ENCODE data around the gene ZNF438. TPM values are rescaled to one million over a fixed set of nuclear protein-coding genes. Genes with fewer than 3 reads are reported as not detected.

ZNF438 gene
- total RNA-seq, 1 experiment from 2014 or later: 0.83 TPM

DNA sequence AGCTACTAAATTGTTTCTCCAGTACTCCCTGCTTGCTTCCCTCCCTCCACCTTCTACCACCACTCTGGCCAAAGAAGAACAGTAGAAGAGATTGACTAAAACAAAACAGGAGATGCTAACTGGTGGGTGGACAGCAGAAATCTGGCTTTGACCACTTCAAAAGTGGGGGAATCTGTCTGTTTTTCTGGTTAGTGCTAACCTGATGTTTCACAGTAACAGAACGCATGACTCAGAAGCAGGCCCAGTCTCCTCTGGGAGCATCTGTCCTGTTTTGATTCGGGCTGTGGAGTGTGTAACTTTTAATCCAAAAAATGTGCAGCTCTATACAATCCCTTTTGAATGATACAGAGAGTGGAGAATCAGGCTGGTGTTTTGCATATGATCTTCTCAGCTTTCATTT is 32.7 kb upstream of the ZNF438 start:
- Mint-ChIP-seq H3K27me3 (ENCODE audit: low read depth) (peaks cover 3% of the 10 kb centered on the region; the same call in 1 of the 2 replicates), H3K36me3 (ENCODE audit: insufficient read depth in 1 of 3, low read depth in 3 of 3) (no peaks in the 10 kb centered on the region), H3K27ac (0 out of 7 replicates have a peak overlapping the region, but pooled peaks of 1 of the 3 experiments have one; percentile 60), H3K4me1 (peaks cover 4 to 5% of the 10 kb centered on the region in 2 experiments), H3K4me3 (no peak overlapping the region), H3K9me3 (peaks cover 0 to 2% of the 10 kb centered on the region in 2 experiments; a peak in 1 of 5 replicates)
- Histone ChIP-seq H3K56ac (ENCODE audit: insufficient read length, low read depth, low read length) (no peak overlapping the region), H3K27ac (ENCODE audit: insufficient read length, low read depth, low read length) (no peak overlapping the region), H3K23me2 (ENCODE audit: insufficient read length, low read depth, low read length, poor library complexity, severe bottlenecking) (no peaks in the 10 kb centered on the region), H4K5ac (ENCODE audit: insufficient read length, low read depth, low read length) (no peak overlapping the region), H3K79me1 (ENCODE audit: insufficient read depth, low read depth, low read length, poor library complexity, severe bottlenecking) (no peaks in the 10 kb centered on the region), H4K91ac (ENCODE audit: insufficient read length, low read depth, low read length) (no peak overlapping the region), H2BK15ac (ENCODE audit: low read depth, low read length) (no peak overlapping the region), H3K4ac (ENCODE audit: low read depth, low read length) (no peak overlapping the region), H3K4me2 (ENCODE audit: insufficient read depth, insufficient read length, low read length) (no peak overlapping the region), H3K4me1 (ENCODE audit: insufficient read depth, low read length) (no peaks in the 10 kb centered on the region), H2BK12ac (ENCODE audit: insufficient read length, low read depth, low read length) (no peak overlapping the region), H4K20me1 (ENCODE audit: control insufficient read depth, insufficient read depth, insufficient read length) (no peaks in the 10 kb centered on the region), H2BK120ac (ENCODE audit: low read depth, low read length, poor library complexity, severe bottlenecking) (no peak overlapping the region), H2BK20ac (ENCODE audit: low read depth, low read length, poor library complexity, severe bottlenecking) (no peak overlapping the region), H2AFZ (ENCODE audit: low read length) (no peak overlapping the region), H3T11ph (ENCODE audit: low read length) (no peak overlapping the region), H2BK5ac (ENCODE audit: insufficient read length, low read length) (no peak overlapping the region), H3K27me3 (ENCODE audit: insufficient read depth, low read length) (no peaks in the 10 kb centered on the region), H3K23ac (ENCODE audit: insufficient read length, low read depth, low read length) (no peak overlapping the region), H3K79me2 (ENCODE audit: insufficient read depth, low read length) (no peaks in the 10 kb centered on the region), H3K9me3 (ENCODE audit: control insufficient read depth, low read depth, low read length) (no peaks in the 10 kb centered on the region), H2AK5ac (ENCODE audit: insufficient read length, low read length) (no peak overlapping the region), H3K9ac (ENCODE audit: extremely low read depth, insufficient read length, low read length) (no peak overlapping the region), H4K8ac (replicated peaks; ENCODE audit: insufficient read length, low read depth, low read length) (no peak overlapping the region), H3K18ac (ENCODE audit: insufficient read length, low read depth, low read length) (no peak overlapping the region), H3K14ac (ENCODE audit: insufficient read depth, low read length) (no peak overlapping the region)
- no CpG with 5 or more reads among the region's 2 CpGs for WGBS (ENCODE audit: extremely low coverage, insufficient read length, low lambda C conversion rate)
- TF ChIP-seq, protein P1, sequence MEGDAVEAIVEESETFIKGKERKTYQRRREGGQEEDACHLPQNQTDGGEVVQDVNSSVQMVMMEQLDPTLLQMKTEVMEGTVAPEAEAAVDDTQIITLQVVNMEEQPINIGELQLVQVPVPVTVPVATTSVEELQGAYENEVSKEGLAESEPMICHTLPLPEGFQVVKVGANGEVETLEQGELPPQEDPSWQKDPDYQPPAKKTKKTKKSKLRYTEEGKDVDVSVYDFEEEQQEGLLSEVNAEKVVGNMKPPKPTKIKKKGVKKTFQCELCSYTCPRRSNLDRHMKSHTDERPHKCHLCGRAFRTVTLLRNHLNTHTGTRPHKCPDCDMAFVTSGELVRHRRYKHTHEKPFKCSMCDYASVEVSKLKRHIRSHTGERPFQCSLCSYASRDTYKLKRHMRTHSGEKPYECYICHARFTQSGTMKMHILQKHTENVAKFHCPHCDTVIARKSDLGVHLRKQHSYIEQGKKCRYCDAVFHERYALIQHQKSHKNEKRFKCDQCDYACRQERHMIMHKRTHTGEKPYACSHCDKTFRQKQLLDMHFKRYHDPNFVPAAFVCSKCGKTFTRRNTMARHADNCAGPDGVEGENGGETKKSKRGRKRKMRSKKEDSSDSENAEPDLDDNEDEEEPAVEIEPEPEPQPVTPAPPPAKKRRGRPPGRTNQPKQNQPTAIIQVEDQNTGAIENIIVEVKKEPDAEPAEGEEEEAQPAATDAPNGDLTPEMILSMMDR (conservative IDR thresholded peaks at IDR 0.05): no peak
- DNase-seq: no peak
